Aortic smooth muscle cell (primary cell): Measurements from ENCODE around the gene OR1L8. TPM values are rescaled to one million over a fixed set of nuclear protein-coding genes. Genes with fewer than 3 reads are reported as not detected.

Experiments used
- total RNA-seq: library from RNA; depleted of rRNA; stranded (reverse); fragments of >200 nt; gene quantifications from 2 replicates; pipeline ENCODE4 v1.2.3, GENCODE V29; 2014

The OR1L8 gene, protein sequence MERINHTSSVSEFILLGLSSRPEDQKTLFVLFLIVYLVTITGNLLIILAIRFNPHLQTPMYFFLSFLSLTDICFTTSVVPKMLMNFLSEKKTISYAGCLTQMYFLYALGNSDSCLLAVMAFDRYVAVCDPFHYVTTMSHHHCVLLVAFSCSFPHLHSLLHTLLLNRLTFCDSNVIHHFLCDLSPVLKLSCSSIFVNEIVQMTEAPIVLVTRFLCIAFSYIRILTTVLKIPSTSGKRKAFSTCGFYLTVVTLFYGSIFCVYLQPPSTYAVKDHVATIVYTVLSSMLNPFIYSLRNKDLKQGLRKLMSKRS
- total RNA-seq, result 0.12 and 0.13 TPM in 2 replicates

DNA sequence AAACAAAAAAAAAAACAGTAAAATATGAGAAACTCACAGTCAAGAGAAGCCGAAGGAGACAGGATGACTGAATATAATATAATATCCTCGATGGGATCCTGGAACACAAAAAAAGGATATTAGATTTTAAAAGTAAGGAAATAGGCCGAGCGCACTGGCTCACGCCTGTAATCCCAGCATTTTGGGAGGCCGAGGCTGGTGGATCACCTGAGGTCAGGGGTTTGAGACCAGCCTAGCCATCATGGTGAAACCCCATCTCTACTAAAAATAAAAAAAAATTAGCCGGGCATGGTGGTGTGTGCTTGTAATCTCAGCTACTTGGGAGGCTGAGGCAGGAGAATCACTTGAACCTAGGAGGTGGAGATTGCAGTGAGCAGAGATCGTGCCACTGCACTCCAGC lies at the start of gene OR1L8:
Gene OR1L8 (minus strand): TSS at position 101 of the 400 bp plus-strand sequence. CDS start 14,907 bp downstream, outside the sequence.

DNA sequence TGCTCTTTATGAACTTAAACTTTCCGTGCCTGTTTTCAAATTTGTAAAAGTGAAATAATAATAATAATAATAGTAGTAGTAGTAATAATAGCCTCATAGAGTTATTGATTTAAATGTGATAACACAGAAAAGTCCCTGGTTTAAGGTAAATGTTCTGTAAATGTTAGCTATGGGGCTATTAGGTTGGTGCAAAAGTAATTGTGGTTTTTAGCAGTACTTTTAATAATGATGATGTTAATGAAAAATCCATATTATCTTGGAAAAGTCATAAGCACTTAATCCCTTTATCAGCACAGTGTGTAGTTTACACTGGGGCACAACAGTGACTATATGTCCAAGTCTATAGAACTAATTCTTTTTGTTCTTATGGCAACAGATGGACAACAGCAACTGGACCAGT lies 31.2 kb upstream of the OR1L8 start, which contains the start of gene OR1Q1:
Gene OR1Q1 (plus strand): TSS at position 377 of the 400 bp plus-strand sequence. CDS start 0 bp downstream, at position 377.

DNA sequence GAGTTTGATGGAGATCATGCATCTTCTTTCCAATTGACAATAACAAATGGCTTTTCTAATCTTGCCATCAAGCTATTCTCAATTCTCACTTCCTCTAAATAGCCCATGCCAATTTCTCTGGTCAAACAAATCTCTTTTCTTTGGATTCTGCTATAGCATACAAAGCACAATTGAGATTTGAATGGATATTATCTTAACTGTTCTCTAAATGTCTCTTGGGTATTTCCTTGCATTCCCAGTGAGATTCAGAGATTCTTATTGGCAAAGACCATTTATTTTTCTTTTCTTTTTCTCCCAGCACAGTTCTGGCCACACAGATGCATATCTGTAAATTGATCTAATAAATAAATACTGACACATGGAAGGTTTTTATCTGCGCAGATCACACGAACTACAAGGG lies 30.4 kb downstream of the OR1L8 start, which contains the start of gene OR1N2:
Gene OR1N2 (plus strand): TSS at position 301 of the 400 bp plus-strand sequence. CDS start 100 bp downstream, outside the sequence.

DNA sequence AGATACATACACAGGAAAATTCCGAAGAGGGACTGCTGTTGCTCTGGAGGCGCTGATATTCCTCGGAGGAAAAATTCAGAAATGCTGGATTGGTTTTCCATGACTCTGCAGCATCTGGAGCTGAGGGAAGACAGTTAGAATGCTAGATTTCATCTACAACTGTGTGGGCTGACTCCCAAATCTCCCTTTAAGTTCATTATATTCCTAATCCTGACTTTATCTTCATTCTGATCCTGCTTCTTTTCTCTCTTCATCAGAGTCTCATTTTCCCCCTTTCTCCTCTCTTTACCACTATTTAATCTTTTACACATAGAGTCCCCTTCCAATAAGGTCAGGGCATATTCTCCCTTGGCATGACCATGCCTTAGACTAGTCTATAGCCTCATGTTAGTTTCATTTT lies 56.0 kb downstream of the OR1L8 start, which contains the start of gene OR1N1:
Gene OR1N1 (minus strand): TSS at position 101 of the 400 bp plus-strand sequence. CDS start 0 bp downstream, at position 101.

DNA sequence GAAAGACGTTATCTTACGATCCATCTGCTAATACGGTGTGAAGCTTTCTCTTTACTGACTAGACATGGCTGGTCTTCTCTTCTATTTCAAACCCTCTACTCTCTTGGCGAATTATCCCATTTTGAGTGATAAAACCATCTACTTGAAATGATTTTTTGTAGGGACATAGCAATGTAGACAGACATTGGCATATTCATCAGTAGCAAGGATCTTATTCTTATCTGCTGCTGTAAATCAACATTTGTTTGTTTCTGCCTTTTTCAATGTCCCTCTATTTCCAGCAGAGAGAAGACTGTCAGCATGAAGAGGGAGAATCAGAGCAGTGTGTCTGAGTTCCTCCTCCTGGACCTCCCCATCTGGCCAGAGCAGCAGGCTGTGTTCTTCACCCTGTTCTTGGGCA lies 64.3 kb downstream of the OR1L8 start, which contains the start of gene OR1J4:
Gene OR1J4 (plus strand): TSS at position 301 of the 400 bp plus-strand sequence. CDS start 0 bp downstream, at position 301.

Other genes with a start within 250 kb of the OR1L8 start
- 38.4 and 138 TPM in 2 replicates for gene PTGS1, start 212.4 kb downstream of the OR1L8 start, total RNA-seq
- gene OR1J1, start 105.5 kb downstream of the OR1L8 start, total RNA-seq, result not detected in 2 replicates
- gene OR1J2, start 72.6 kb downstream of the OR1L8 start, total RNA-seq, result 0.53 TPM in 1 of 2 replicates, not detected in the other
- not detected in 2 replicates for gene OR1J4, start 64.2 kb downstream of the OR1L8 start, total RNA-seq
- gene OR1N1, start 56.1 kb downstream of the OR1L8 start, total RNA-seq, result not detected in 2 replicates
- gene OR1N2, start 30.3 kb downstream of the OR1L8 start, total RNA-seq, result 0.13 TPM in 1 of 2 replicates, not detected in the other
- gene OR1Q1, start 31.4 kb upstream of the OR1L8 start, total RNA-seq, result 0.26 TPM in 1 of 2 replicates, not detected in the other
- gene OR1B1, start 74.2 kb upstream of the OR1L8 start, total RNA-seq, result 0.06 and 0.26 TPM in 2 replicates
- not detected in 2 replicates for gene OR1L1, start 78.3 kb upstream of the OR1L8 start, total RNA-seq
- gene OR1L3, start 91.7 kb upstream of the OR1L8 start, total RNA-seq, result not detected in 2 replicates
- gene OR1L4, start 140.6 kb upstream of the OR1L8 start, total RNA-seq, result not detected in 2 replicates
- not detected in 2 replicates for gene OR1L6, start 158.9 kb upstream of the OR1L8 start, total RNA-seq
- gene OR5C1, start 205.5 kb upstream of the OR1L8 start, total RNA-seq, result not detected in 2 replicates
- not detected in 2 replicates for gene OR1K1, start 216.7 kb upstream of the OR1L8 start, total RNA-seq
- gene PDCL, start 245.2 kb upstream of the OR1L8 start, total RNA-seq, result 43.9 and 51.5 TPM in 2 replicates